ENCODE measurements around the gene NMUR2. TPM values are rescaled to one million over a fixed set of nuclear protein-coding genes. Genes with fewer than 3 reads are reported as not detected.

NMUR2 gene
- total RNA-seq, 1 donor from 2014 or later = 0.07 TPM

DNA sequence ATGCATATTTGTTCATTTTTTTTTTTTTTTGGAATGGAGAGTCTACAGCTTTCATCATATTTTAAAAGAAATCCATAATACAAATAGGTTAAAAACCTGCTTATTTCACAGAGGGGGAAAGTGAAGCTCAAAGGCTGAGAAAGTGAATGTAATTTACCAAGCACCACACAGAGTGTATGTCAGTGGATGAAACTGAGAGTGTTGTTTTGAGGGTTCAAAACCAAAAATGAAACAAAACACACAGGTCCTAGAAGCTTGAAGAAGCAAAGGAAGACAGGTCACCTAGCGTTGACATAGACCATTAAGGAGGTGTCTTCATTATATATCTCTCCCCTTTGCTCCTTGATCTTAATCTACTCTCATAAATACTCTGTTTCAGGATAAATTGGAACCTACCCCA is 7.5 kb downstream of the NMUR2 start:
- H2AFZ ChIP-seq (replicated peaks) = no peak overlapping the region
- no peaks in the 10 kb centered on the region for H3K4me1 ChIP-seq
- no peak overlapping the region for H3K4me2 ChIP-seq
- TF ChIP-seq EZH2phosphoT487 (IDR thresholded peaks at IDR 0.05) (no peak), EZH2 (IDR thresholded peaks at IDR 0.05) (no peak)
- TF ChIP-seq, protein P1, sequence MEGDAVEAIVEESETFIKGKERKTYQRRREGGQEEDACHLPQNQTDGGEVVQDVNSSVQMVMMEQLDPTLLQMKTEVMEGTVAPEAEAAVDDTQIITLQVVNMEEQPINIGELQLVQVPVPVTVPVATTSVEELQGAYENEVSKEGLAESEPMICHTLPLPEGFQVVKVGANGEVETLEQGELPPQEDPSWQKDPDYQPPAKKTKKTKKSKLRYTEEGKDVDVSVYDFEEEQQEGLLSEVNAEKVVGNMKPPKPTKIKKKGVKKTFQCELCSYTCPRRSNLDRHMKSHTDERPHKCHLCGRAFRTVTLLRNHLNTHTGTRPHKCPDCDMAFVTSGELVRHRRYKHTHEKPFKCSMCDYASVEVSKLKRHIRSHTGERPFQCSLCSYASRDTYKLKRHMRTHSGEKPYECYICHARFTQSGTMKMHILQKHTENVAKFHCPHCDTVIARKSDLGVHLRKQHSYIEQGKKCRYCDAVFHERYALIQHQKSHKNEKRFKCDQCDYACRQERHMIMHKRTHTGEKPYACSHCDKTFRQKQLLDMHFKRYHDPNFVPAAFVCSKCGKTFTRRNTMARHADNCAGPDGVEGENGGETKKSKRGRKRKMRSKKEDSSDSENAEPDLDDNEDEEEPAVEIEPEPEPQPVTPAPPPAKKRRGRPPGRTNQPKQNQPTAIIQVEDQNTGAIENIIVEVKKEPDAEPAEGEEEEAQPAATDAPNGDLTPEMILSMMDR (IDR thresholded peaks at IDR 0.05) = no peak
- H3K79me2 ChIP-seq (ENCODE audit: low read depth) = no peaks in the 10 kb centered on the region
- H3K4me3 ChIP-seq = no peak overlapping the region
- no peaks in the 10 kb centered on the region for H3K36me3 ChIP-seq
- Mint-ChIP-seq H3K4me3 (no peak overlapping the region), H3K27me3 (ENCODE audit: insufficient read depth, low read depth) (no peaks in the 10 kb centered on the region), H3K27ac (no peak overlapping the region), H3K4me1 (no peaks in the 10 kb centered on the region), H3K9me3 (no peaks in the 10 kb centered on the region), H3K36me3 (no peaks in the 10 kb centered on the region)
- H3K9me3 ChIP-seq (ENCODE audit: low read depth) = no peaks in the 10 kb centered on the region
- H3K9ac ChIP-seq = no peak overlapping the region
- H4K20me1 ChIP-seq (ENCODE audit: low read depth) = no peaks in the 10 kb centered on the region
- no peak overlapping the region for H3K27ac ChIP-seq
- DNase-seq (ENCODE audit: low spot score) = no peak
- H3F3A ChIP-seq (ENCODE audit: low read depth) = no peaks in the 10 kb centered on the region
- H3K27me3 ChIP-seq = no peaks in the 10 kb centered on the region

DNA sequence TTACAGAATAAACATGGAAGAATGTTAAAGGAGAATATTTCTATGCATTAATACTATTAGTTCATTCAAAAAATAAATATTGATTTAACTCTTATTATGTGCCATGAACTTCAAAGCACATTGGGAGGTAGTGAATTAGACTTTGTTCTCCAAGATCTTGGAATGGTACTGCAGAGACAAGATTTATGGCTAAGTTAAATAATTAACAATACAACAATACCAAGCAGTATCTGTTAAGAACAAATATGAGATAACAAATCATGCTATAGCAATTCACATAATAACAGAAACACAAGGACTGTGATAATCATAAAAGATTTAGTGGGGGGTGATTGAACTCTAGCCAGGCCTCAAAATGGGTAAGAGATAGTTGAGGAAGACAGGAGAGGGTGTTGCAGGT is 11.6 kb downstream of the NMUR2 start:
- Mint-ChIP-seq H3K4me1 (no peaks in the 10 kb centered on the region), H3K27me3 (ENCODE audit: insufficient read depth, low read depth) (no peaks in the 10 kb centered on the region), H3K36me3 (no peaks in the 10 kb centered on the region), H3K4me3 (no peak overlapping the region), H3K9me3 (peaks cover 10% of the 10 kb centered on the region), H3K27ac (no peak overlapping the region)
- TF ChIP-seq, protein P1 (IDR thresholded peaks at IDR 0.05) = no peak
- no peak for TF ChIP-seq EZH2 (IDR thresholded peaks at IDR 0.05)
- TF ChIP-seq EZH2phosphoT487 (IDR thresholded peaks at IDR 0.05) = no peak
- Histone ChIP-seq H3K4me2 (no peak overlapping the region), H3F3A (ENCODE audit: low read depth) (no peaks in the 10 kb centered on the region), H3K9me3 (ENCODE audit: low read depth) (no peaks in the 10 kb centered on the region), H3K27me3 (no peaks in the 10 kb centered on the region), H3K4me1 (no peaks in the 10 kb centered on the region), H4K20me1 (ENCODE audit: low read depth) (no peaks in the 10 kb centered on the region), H3K79me2 (ENCODE audit: low read depth) (no peaks in the 10 kb centered on the region), H3K36me3 (no peaks in the 10 kb centered on the region), H3K4me3 (no peak overlapping the region), H2AFZ (replicated peaks) (no peak overlapping the region), H3K27ac (no peak overlapping the region), H3K9ac (no peak overlapping the region)
- DNase-seq (ENCODE audit: low spot score) = no peak

DNA sequence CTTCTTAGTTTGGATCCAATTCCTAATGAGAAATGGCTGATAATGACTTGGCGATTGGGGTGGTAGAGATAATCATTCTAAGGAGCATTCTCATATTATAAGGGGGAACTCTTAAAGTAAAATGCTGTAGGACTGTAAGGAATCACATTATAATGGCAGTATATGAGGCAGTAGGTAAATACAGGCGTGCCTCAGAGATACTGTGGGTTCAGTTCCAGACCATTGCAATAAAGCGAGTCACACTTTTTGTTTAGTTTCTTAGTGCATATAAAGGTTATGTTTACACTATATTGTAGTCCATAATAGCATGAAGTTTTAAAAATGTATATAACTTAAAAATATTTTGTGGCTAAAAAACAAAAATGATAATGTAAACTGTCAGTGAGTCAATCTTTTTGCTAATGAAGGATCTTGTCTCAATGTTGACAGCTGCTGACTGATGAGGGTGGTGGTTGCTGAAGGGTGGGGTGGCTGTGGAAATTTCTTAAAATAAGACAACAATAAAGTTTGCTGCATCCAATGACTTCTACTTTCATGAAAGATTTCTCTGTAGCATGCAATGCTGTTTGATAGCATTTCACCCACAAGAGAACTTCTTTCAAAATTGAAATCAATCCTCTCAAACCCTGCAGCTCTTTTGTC is 15.8 kb downstream of the NMUR2 start:
- Mint-ChIP-seq H3K9me3 (peaks cover 10% of the 10 kb centered on the region), H3K36me3 (no peaks in the 10 kb centered on the region), H3K27ac (no peak overlapping the region), H3K27me3 (ENCODE audit: insufficient read depth, low read depth) (no peaks in the 10 kb centered on the region), H3K4me3 (no peak overlapping the region), H3K4me1 (no peaks in the 10 kb centered on the region)
- no peak overlapping the region for H3K27ac ChIP-seq
- no peak overlapping the region for H3K4me3 ChIP-seq
- no peaks in the 10 kb centered on the region for H3K36me3 ChIP-seq
- no peaks in the 10 kb centered on the region for H4K20me1 ChIP-seq (ENCODE audit: low read depth)
- no peaks in the 10 kb centered on the region for H3K27me3 ChIP-seq
- H3F3A ChIP-seq (ENCODE audit: low read depth) = no peaks in the 10 kb centered on the region
- no peak overlapping the region for H3K4me2 ChIP-seq
- TF ChIP-seq EZH2phosphoT487 (IDR thresholded peaks at IDR 0.05) (no peak), EZH2 (IDR thresholded peaks at IDR 0.05) (no peak)
- TF ChIP-seq, protein P1 (IDR thresholded peaks at IDR 0.05) = no peak
- H3K4me1 ChIP-seq = no peaks in the 10 kb centered on the region
- H3K9me3 ChIP-seq (ENCODE audit: low read depth) = no peaks in the 10 kb centered on the region
- DNase-seq (ENCODE audit: low spot score) = no peak
- H3K79me2 ChIP-seq (ENCODE audit: low read depth) = no peaks in the 10 kb centered on the region
- H2AFZ ChIP-seq (replicated peaks) = no peak overlapping the region
- no peak overlapping the region for H3K9ac ChIP-seq

All from neural progenitor cell (in vitro differentiated cells).